HepG2 (cell line): ENCODE measurements around the gene STEAP1B. TPM values are rescaled to one million over a fixed set of nuclear protein-coding genes. Genes with fewer than 3 reads are reported as not detected.
A peak's percentile ranks its signal among the peaks of the same experiment; 100 is the strongest.

Experiments used
- ATAC-seq: fragments of 200-7000 bp; cut with Tn5 transposase; 3 replicates; pipeline ENCODE4 v1.9.1; 2020; ENCODE audit warnings: mild to moderate bottlenecking, moderate library complexity
- BruUV-seq: library from RNA; stranded (reverse); fragments of 400-500 nt; replicated peaks from 2 replicates; lab custom pipeline; 2021; lab: Mats Ljungman, UMichigan
- CTCF ChIA-PET: fragments of 300-600 bp; formaldehyde crosslinking; extraction: SDS; loops from one replicate; lab custom pipeline; 2021; ENCODE audit warnings: low total read pairs, inconsistent platforms, low intra/inter-chr PET ratio; lab: Yijun Ruan, JAX
- POLR2A ChIA-PET: fragments of 350-600 bp; sonication (Branson Sonifier 250); formaldehyde crosslinking; loops from one replicate; lab custom pipeline; 2020; ENCODE audit warnings: antibody characterized with exemption, inconsistent platforms; lab: Yijun Ruan, JAX
- DNase-seq: peaks from one replicate; pipeline ENCODE4 v3.0.0-alpha.2; 2015; ENCODE audit warnings: low spot score
- FAIRE-seq: peaks from 3 replicates; lab custom pipeline; 2011; peaks lifted over from hg19 to GRCh38; lab: Jason Lieb, UNC
- H2AFZ ChIP-seq: one replicate; pipeline ENCODE4 v1.6.1; 2011; ENCODE audit warnings: low read length, inconsistent platforms
- H3K27ac ChIP-seq: fragments of 300-600 bp; 3 replicates; pipeline ENCODE4 v1.8.0; 2011; ENCODE audit warnings: mixed run types, mild to moderate bottlenecking, mixed read lengths, low read length, inconsistent platforms; ENCODE audit not compliant: insufficient read depth; ENCODE audit errors: extremely low read length
- H3K27me3 ChIP-seq, 2 experiments: fragments of 200-600 bp in 1 of 2; 2 replicates in 1 of 2; 3 replicates in 1 of 2; pipeline versions ENCODE4 v1.6.0 to v1.8.0; 2011; ENCODE audit warnings: low read length in 2 of 2, mild to moderate bottlenecking in 2 of 2, moderate library complexity in 2 of 2, inconsistent platforms in 1 of 2; ENCODE audit not compliant: insufficient read depth in 2 of 2, control insufficient read depth in 1 of 2
- H3K36me3 ChIP-seq, 2 experiments: fragments of 200-600 bp in 1 of 2; replicated peaks in 1 of 2; 2 replicates in 1 of 2; 3 replicates in 1 of 2; pipeline versions ENCODE4 v1.5.1 to v1.8.0; 2011; ENCODE audit warnings: low read length in 2 of 2, inconsistent platforms in 1 of 2; ENCODE audit not compliant: insufficient read depth in 2 of 2, control insufficient read depth in 1 of 2
- H3K4me1 ChIP-seq: 2 replicates; pipeline ENCODE4 v1.5.1; 2012; ENCODE audit warnings: low read length, inconsistent platforms; ENCODE audit not compliant: insufficient read depth
- H3K4me2 ChIP-seq: 2 replicates; pipeline ENCODE4 v1.6.0; 2011; ENCODE audit warnings: low read depth, low read length, inconsistent platforms
- H3K4me3 ChIP-seq, 3 experiments: fragments of 200-600 bp in 1 of 3; sonication (generic), shearing (Covaris generic) in 1 of 3; replicated peaks in 1 of 3; 2 replicates each; pipeline ENCODE4 v1.5.1; 2011 to 2016; ENCODE audit warnings: low read length in 3 of 3, inconsistent platforms in 2 of 3, low read depth in 2 of 3, mild to moderate bottlenecking in 2 of 3, control low read depth in 1 of 3, mixed read lengths in 1 of 3; ENCODE audit not compliant: insufficient read depth in 1 of 3
- H3K79me2 ChIP-seq: one replicate; pipeline ENCODE4 v1.6.1; 2011; ENCODE audit warnings: low read length, inconsistent platforms; ENCODE audit not compliant: insufficient read depth
- H3K9ac ChIP-seq: 2 replicates; pipeline ENCODE4 v1.6.0; 2011; ENCODE audit warnings: mild to moderate bottlenecking, low read depth, low read length, inconsistent platforms; ENCODE audit not compliant: insufficient read depth
- H3K9me3 ChIP-seq: 2 replicates; pipeline ENCODE4 v1.5.1; 2012; ENCODE audit warnings: mild to moderate bottlenecking, low read length
- H4K20me1 ChIP-seq: 2 replicates; pipeline ENCODE4 v1.6.0; 2011; ENCODE audit warnings: inconsistent platforms, mild to moderate bottlenecking, low read length, moderate library complexity; ENCODE audit not compliant: insufficient read depth
- ATF1 ChIP-seq: IDR thresholded peaks from 2 replicates; pipeline ENCODE4 v1.6.1; 2016; ENCODE audit warnings: mild to moderate bottlenecking, control low read depth
- CEBPG ChIP-seq: IDR thresholded peaks from 2 replicates; pipeline ENCODE4 v1.6.1; 2016
- CTCF ChIP-seq: sonication (generic); formaldehyde crosslinking; IDR thresholded peaks from 2 replicates; pipeline ENCODE4 v1.5.0; 2020; ENCODE audit warnings: mild to moderate bottlenecking, missing genetic modification reagents, moderate library complexity
- ESRRA ChIP-seq: sonication (generic); formaldehyde crosslinking; IDR thresholded peaks from 2 replicates; pipeline ENCODE4 v1.5.1; 2020; ENCODE audit warnings: mild to moderate bottlenecking, low read depth, missing genetic modification reagents
- GTF3A ChIP-seq: sonication (generic); formaldehyde crosslinking; conservative IDR thresholded peaks from 2 replicates; pipeline ENCODE4 v1.4.0; 2020; ENCODE audit warnings: mild to moderate bottlenecking, missing genetic modification reagents
- HDAC6 ChIP-seq: fragments of 200-600 bp; sonication (generic); IDR thresholded peaks from 2 replicates; pipeline ENCODE4 v1.7.0; 2017; ENCODE audit warnings: mild to moderate bottlenecking, antibody characterized with exemption, low read length, low read depth
- HOXA5 ChIP-seq: sonication (generic); formaldehyde crosslinking; IDR thresholded peaks from 2 replicates; pipeline ENCODE4 v1.4.0; 2020; ENCODE audit warnings: missing genetic modification reagents
- NFKBIZ ChIP-seq: IDR thresholded peaks from 2 replicates; pipeline ENCODE4 v1.6.1; 2018; ENCODE audit warnings: missing genetic modification reagents, missing compliant biosample characterization
- PPARG ChIP-seq: conservative IDR thresholded peaks from 2 replicates; pipeline ENCODE4 v1.6.1; 2016; ENCODE audit warnings: missing biosample characterization, missing genetic modification reagents
- TBX2 ChIP-seq: sonication (generic); formaldehyde crosslinking; IDR thresholded peaks from 2 replicates; pipeline ENCODE4 v1.5.0; 2020; ENCODE audit warnings: missing genetic modification reagents, mild to moderate bottlenecking, borderline replicate concordance
- ZFP91 ChIP-seq: sonication (generic); formaldehyde crosslinking; IDR thresholded peaks from 2 replicates; pipeline ENCODE4 v1.9.0; 2022; ENCODE audit warnings: missing genetic modification reagents, mild to moderate bottlenecking, borderline replicate concordance
- ZNF17 ChIP-seq: sonication (generic); formaldehyde crosslinking; IDR thresholded peaks from 2 replicates; pipeline ENCODE4 v1.5.0; 2020; ENCODE audit warnings: mild to moderate bottlenecking, missing genetic modification reagents
- ZNF275 ChIP-seq: sonication (generic); formaldehyde crosslinking; IDR thresholded peaks from 2 replicates; pipeline ENCODE4 v1.8.0; 2022; ENCODE audit warnings: missing genetic modification reagents, mild to moderate bottlenecking, inconsistent platforms, borderline replicate concordance
- ZNF546 ChIP-seq: sonication (generic); formaldehyde crosslinking; conservative IDR thresholded peaks from 2 replicates; pipeline ENCODE4 v1.8.1; 2023; ENCODE audit warnings: mild to moderate bottlenecking, missing genetic modification reagents
- ZNF776 ChIP-seq: sonication (generic); formaldehyde crosslinking; IDR thresholded peaks from 2 replicates; pipeline ENCODE4 v1.4.0; 2020; ENCODE audit warnings: mild to moderate bottlenecking, missing genetic modification reagents
- ZNF879 ChIP-seq: sonication (generic); formaldehyde crosslinking; IDR thresholded peaks from 2 replicates; pipeline ENCODE4 v1.8.1; 2023; ENCODE audit warnings: missing genetic modification reagents
- ZSCAN22 ChIP-seq: sonication (generic); formaldehyde crosslinking; IDR thresholded peaks from 2 replicates; pipeline ENCODE4 v1.4.0; 2020; ENCODE audit warnings: mild to moderate bottlenecking, missing genetic modification reagents
- WGBS: methylation state at CpG from one replicate; pipeline ENCODE4 v1.1.6; 2017; ENCODE audit warnings: low lambda C conversion rate; 5-methylcytosine and 5-hydroxymethylcytosine counted together
- in situ Hi-C: cut with HindIII; loops from 2 replicates; pipeline ENCODE4 v1.10.0; 2017; ENCODE audit warnings: low pct_unique_long_range_greater_than_20kb; ENCODE audit not compliant: extremely low pct_ligation_motif_present
- intact Hi-C: fragments of 100-400 bp; cut with micrococcal nuclease; formaldehyde crosslinking; loops from one replicate; pipeline ENCODE4 v1.10.0; 2022; ENCODE audit not compliant: unreplicated experiment
- polyA plus RNA-seq, 8 experiments: library from polyadenylated mRNA; depleted of rRNA in 3 of 8; stranded (reverse) in 7 of 8; unstranded in 1 of 8; fragments of >200 nt; fragmentation: Illumina TruSeq in 4 of 8; extraction: Trizol in 4 of 8; gene quantifications; 2 replicates each; pipeline versions ENCODE4 v1.2.1 to v1.2.3, GENCODE V29; 2011 to 2016; ENCODE audit warnings: low read depth in 4 of 8, missing spikeins in 1 of 8, mixed read lengths in 1 of 8; ENCODE audit not compliant: insufficient read depth in 1 of 8
- total RNA-seq, 5 experiments: library from RNA; depleted of rRNA; stranded (reverse); fragments of >200 nt; fragmentation: Illumina TruSeq; extraction: Trizol; gene quantifications; 2 replicates each; pipeline ENCODE4 v1.2.3, GENCODE V29; 2016; ENCODE audit warnings: low read depth in 1 of 5
- TF ChIP-seq, protein P1 (sequence below): sonication (generic); formaldehyde crosslinking; conservative IDR thresholded peaks from 2 replicates; pipeline ENCODE4 v1.8.1; 2023; ENCODE audit warnings: missing genetic modification reagents

The STEAP1B gene
- total and polyA plus RNA-seq, 2 of the 13 experiments (the other 11 are each of a cell fraction or from before 2014, with no cell fraction given) = not detected

GRCh38 chr7:22454446-22454845 is 45.5 kb downstream of the STEAP1B start (continued):
- TF ChIP-seq ZNF879 (CRISPR knock-in tag) = no peak
- TF ChIP-seq TBX2 (CRISPR knock-in tag) = no peak
- no peak for TF ChIP-seq ZNF17 (CRISPR knock-in tag)
- no peak for TF ChIP-seq ZSCAN22 (CRISPR knock-in tag)
- TF ChIP-seq GTF3A (CRISPR knock-in tag) = no peak
- no peak for TF ChIP-seq ZFP91 (CRISPR knock-in tag)
- TF ChIP-seq ATF1 (CRISPR knock-in tag) = no peak
- TF ChIP-seq PPARG (CRISPR knock-in tag) = no peak
- TF ChIP-seq, all 625 proteins: peak for 0

DNA sequence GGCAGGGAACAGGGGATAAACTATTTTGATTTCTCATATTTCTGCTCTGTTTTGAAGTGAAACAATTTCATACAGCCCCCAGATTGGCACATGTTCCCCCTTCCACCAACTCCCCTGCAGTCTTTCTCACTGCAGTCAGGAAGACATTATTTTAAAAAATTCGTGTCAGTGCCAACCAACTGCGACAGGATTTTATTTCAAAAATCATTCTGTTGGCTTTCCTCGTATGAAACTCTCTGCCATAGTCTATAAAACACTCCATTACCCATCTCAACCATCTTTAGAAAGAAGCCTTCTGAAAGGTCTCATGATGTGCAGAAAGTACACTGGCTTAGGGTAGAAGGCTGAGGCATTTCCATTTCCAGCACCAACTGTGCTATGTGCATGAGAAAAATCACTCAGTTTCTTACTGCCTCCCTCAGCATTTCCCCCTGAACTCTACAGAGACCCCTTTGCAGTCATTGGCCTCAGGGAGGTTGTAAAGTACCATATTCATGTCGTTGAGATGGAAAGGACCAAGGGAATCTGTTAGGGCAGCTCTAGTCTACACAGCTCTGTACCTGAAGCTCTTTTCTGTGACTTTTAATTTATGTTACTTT is 46.9 kb downstream of the STEAP1B start:
- Histone ChIP-seq H2AFZ (no peak overlapping the region), H3K9ac (peak overlapping the region; percentile 72; the same call in 1 of the 2 replicates), H3K79me2 (no peaks in the 10 kb centered on the region), H3K27me3 (peaks cover 0 to 14% of the 10 kb centered on the region in 2 experiments; a peak in 3 of 5 replicates), H3K4me1 (peaks cover 19% of the 10 kb centered on the region), H3K4me2 (peak overlapping the region; percentile 95), H3K4me3 (peak overlapping the region in 1 of 3 experiments; percentile 70; a peak in 2 of 6 replicates), H3K27ac (no peak overlapping the region), H3K9me3 (no peaks in the 10 kb centered on the region), H4K20me1 (no peaks in the 10 kb centered on the region), H3K36me3 (no peaks in the 10 kb centered on the region)
- ATAC-seq = peak; percentile 22
- 18% methylated on average over 4 of the region's 4 CpGs for WGBS
- intact Hi-C loops = loop anchor here (10.0 kb wide), 1 partner anchor 128 kb away; no protein-coding TSS in a partner anchor
- BruUV-seq = no TSS peak
- in situ Hi-C loops = no loop called here
- TF ChIP-seq CTCF (peak; percentile 34), CEBPG (no peak), ZNF776 (no peak), ZNF275 (no peak), NFKBIZ (CRISPR knock-in tag) (no peak), HOXA5 (CRISPR knock-in tag) (no peak), ZNF546 (CRISPR knock-in tag) (no peak), ESRRA (no peak), HDAC6 (no peak)
- TF ChIP-seq, protein P1, sequence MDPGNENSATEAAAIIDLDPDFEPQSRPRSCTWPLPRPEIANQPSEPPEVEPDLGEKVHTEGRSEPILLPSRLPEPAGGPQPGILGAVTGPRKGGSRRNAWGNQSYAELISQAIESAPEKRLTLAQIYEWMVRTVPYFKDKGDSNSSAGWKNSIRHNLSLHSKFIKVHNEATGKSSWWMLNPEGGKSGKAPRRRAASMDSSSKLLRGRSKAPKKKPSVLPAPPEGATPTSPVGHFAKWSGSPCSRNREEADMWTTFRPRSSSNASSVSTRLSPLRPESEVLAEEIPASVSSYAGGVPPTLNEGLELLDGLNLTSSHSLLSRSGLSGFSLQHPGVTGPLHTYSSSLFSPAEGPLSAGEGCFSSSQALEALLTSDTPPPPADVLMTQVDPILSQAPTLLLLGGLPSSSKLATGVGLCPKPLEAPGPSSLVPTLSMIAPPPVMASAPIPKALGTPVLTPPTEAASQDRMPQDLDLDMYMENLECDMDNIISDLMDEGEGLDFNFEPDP (CRISPR knock-in tag) = 0 out of 2 replicates have a peak, but pooled peaks have one; percentile 8
- ChIA-PET POLR2A (no interaction called here), CTCF (interaction anchor here (1.0 kb wide), 1 partner anchor 19 kb away, joined by 3 read pairs; no protein-coding TSS in a partner anchor)
- no peak for DNase-seq
- no peak for FAIRE-seq
